Activated naive CD8-positive, alpha-beta T cell treated with anti-CD3 and anti-CD28 coated beads, Interleukin-2, amount 50 U/mL, for 24 hours (primary cell): Measurements from ENCODE around the gene SERPINB7.

Experiments used
- ATAC-seq: fragments of 150-1000 bp; cut with Tn5 transposase; one replicate; pipeline ENCODE4 v1.10.0; 2021
- DNase-seq: peaks from one replicate; pipeline ENCODE4 v3.0.0; 2021
- H3K27ac Mint-ChIP-seq: one replicate; pipeline ENCODE4 v1.8.0; 2021; ENCODE audit warnings: mild to moderate bottlenecking, mixed read lengths
- H3K27me3 Mint-ChIP-seq: one replicate; pipeline ENCODE4 v1.8.0; 2021; ENCODE audit warnings: mixed read lengths
- H3K36me3 Mint-ChIP-seq: one replicate; pipeline ENCODE4 v1.8.0; 2021; ENCODE audit warnings: low read depth, mixed read lengths
- H3K4me1 Mint-ChIP-seq: one replicate; pipeline ENCODE4 v1.8.0; 2021; ENCODE audit warnings: mixed read lengths
- H3K4me3 Mint-ChIP-seq: one replicate; pipeline ENCODE4 v1.8.0; 2021; ENCODE audit warnings: mild to moderate bottlenecking, moderate library complexity, mixed read lengths
- H3K9me3 Mint-ChIP-seq: one replicate; pipeline ENCODE4 v1.8.0; 2021; ENCODE audit warnings: mixed read lengths

SERPINB7 gene

DNA sequence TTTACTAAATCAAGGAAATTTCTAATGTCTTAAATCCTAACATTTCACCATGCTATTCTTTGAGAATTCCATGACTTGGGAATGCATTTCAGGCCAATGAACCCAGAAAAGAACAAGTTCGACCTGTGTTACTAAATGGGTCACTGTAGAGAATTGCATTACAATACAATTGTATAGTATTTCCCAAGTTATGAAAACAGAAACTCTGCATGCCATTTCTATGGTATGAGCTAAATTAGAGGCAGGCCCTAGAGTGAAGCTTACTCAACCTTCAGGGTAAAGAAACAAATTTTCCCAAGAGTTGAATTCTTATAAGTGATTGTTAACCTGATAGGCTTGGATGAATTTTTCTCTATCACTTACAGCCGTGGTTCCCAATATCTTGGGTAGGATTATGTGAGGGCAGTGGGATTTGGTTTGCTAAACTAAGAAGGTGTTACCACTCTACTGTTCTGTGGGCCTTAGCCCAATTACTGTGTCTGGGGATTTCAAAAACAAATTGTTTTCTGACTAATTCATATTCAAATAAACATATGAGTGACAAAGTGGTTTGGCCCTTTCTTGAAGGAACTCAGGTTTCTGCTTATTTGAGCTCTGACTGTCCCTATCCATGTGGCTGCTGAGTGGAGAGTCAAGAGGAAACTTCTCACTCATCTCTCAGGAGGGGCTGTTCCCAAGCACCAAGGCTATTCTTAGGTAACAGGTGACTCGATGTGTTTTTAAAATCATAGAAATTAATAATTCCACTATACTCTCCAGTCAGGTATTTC is 11.2 kb upstream of the SERPINB7 start:
- no peak for ATAC-seq
- H3K9me3 Mint-ChIP-seq = peaks cover 12% of the 10 kb centered on the region
- no peak for DNase-seq
- H3K4me3 Mint-ChIP-seq = no peak overlapping the region
- H3K4me1 Mint-ChIP-seq = no peaks in the 10 kb centered on the region
- H3K27me3 Mint-ChIP-seq = peaks cover 2% of the 10 kb centered on the region
- H3K27ac Mint-ChIP-seq = no peak overlapping the region
- no peaks in the 10 kb centered on the region for H3K36me3 Mint-ChIP-seq

DNA sequence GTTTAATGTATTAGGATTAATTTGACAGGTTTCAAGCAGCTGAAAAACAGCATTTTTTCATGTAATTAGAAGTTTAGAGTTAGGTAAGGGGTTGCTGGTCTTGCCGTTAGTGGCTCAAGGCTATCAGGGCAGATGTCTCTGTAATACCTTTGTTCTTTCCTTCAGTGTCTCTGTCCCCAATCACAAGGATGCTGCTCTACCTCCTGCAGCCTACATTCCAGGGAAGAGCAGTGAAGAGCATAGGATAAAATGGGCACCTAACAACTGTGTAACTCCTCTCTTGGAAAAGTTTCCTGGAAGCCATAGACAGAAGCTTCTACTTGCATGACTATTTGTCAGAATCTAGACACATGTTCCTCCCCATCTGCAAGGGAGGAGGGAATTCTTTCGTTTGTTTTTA is 9.4 kb upstream of the SERPINB7 start:
- H3K27ac Mint-ChIP-seq = no peak overlapping the region
- H3K36me3 Mint-ChIP-seq = no peaks in the 10 kb centered on the region
- no peak overlapping the region for H3K4me3 Mint-ChIP-seq
- no peak for ATAC-seq
- DNase-seq = no peak
- peaks cover 2% of the 10 kb centered on the region for H3K27me3 Mint-ChIP-seq
- H3K4me1 Mint-ChIP-seq = no peaks in the 10 kb centered on the region
- peaks cover 3% of the 10 kb centered on the region for H3K9me3 Mint-ChIP-seq

DNA sequence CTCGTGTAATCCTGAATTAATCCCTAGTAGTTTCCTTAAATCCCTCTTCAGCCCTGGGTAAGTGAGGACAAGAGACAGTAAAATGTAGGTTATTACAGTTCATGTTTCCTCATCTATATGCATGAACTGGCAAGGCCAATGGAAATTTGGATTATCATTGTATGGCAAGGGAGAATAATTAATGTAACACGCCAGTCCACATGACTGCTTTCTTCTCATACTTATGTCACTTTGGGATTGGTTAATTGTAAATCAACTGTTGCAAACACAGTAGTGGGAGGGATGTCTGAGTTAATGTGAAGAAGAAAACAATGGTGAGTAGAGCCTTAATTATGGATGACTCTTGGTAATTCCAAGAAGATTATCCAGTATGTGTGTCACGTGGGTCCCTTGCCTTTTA is 1.7 kb upstream of the SERPINB7 start:
- H3K36me3 Mint-ChIP-seq = no peaks in the 10 kb centered on the region
- no peaks in the 10 kb centered on the region for H3K9me3 Mint-ChIP-seq
- no peak overlapping the region for H3K27ac Mint-ChIP-seq
- H3K4me3 Mint-ChIP-seq = no peak overlapping the region
- H3K4me1 Mint-ChIP-seq = no peaks in the 10 kb centered on the region
- ATAC-seq = no peak
- DNase-seq = no peak
- H3K27me3 Mint-ChIP-seq = peaks cover 2% of the 10 kb centered on the region

DNA sequence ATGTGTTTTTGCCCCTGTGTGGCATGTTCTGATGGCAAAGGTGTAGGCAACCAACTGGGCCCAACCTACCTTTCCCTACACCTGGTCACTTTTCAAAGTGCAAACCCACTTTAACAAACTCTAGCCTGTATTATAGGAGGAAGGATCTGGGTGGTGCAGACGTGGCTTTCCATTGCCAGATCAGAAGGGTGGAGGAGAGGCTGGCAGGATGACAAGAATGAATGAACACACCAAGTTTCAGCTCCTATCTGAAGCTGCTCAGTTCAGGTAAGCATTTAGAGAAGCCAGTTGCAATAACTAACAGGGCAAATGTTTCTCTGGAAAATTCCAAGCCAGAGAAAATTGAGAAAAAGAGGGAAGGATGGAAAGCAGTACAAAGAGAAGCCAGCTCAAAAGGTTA is 707 bp upstream of the SERPINB7 start:
- Mint-ChIP-seq H3K27me3 (no peaks in the 10 kb centered on the region), H3K4me1 (no peaks in the 10 kb centered on the region), H3K4me3 (no peak overlapping the region), H3K9me3 (no peaks in the 10 kb centered on the region), H3K36me3 (no peaks in the 10 kb centered on the region), H3K27ac (no peak overlapping the region)
- ATAC-seq = no peak
- DNase-seq = no peak

DNA sequence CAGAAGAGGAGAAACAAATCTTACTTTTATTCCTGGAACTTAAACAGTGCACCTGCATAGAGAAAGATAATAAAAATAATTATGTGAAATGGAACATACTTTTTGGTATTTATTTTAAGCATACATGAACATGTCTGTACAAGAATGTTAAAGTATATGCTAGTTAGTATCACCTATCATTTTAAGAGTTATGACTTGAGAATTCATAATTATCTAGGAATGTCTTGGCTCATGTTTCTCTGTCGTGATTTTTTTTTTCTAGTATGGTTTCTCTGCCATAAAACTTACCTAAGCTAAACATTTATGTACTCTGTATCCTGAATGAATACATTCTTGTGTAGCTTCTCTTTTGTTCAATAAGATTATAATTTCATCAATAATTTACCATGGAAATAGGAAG is 4.2 kb downstream of the SERPINB7 start:
- no peak for ATAC-seq
- Mint-ChIP-seq H3K27me3 (peaks cover 3% of the 10 kb centered on the region), H3K4me1 (no peaks in the 10 kb centered on the region), H3K4me3 (no peak overlapping the region), H3K36me3 (no peaks in the 10 kb centered on the region), H3K27ac (no peak overlapping the region), H3K9me3 (no peaks in the 10 kb centered on the region)
- DNase-seq = no peak

DNA sequence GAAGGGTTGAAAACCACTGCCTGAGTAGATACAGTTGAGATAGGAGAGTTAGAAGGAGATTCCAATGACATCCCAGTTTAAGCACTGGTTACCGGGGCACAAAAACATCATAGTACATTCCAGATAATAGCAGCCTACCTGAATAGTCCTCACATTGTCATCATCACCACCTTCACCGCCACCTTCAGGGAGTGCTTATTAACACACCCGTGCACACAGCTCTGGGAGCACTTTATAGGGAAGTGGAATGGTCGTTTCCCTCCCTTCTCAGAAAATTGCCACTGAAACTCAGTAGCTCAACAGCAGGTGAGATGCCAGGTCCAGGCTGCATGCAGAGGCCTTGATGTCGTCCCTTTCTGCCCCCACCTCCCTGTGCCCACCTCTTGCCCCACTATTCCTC is 8.2 kb downstream of the SERPINB7 start:
- no peaks in the 10 kb centered on the region for H3K9me3 Mint-ChIP-seq
- peaks cover 4% of the 10 kb centered on the region for H3K27me3 Mint-ChIP-seq
- no peak overlapping the region for H3K4me3 Mint-ChIP-seq
- DNase-seq = no peak
- no peak overlapping the region for H3K27ac Mint-ChIP-seq
- no peak for ATAC-seq
- no peaks in the 10 kb centered on the region for H3K36me3 Mint-ChIP-seq
- H3K4me1 Mint-ChIP-seq = peaks cover 2% of the 10 kb centered on the region

DNA sequence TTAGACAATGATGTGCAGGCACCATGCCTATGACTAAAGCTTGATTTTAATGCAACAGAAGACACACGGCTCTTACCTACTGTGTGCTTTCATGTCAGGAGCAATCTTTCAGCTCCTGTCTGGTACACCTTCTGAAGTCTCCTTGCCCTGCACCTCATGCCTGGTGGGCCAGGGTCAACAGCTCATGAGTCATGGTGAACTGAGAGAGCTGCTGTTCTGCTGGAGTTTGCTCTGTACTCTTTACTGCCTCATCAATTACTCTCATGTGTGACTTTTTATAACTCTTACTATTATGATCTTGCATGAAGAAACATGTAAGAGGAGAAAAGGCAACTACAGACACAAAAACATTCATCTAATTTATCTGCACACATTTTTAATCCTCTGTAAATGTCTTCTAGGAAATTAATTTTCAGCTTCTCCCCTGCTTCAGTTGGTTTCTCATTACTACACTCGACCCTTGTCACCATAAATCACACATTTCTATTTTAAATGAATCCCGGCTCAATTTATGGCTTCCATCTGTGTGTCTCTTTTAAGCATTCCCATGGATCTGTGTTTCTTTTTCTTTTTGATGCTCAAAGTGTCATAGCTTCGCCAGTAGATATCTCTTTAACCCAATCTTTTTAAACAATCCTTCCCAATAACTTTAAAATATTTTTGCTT is 9.7 kb downstream of the SERPINB7 start:
- no peak overlapping the region for H3K4me3 Mint-ChIP-seq
- no peaks in the 10 kb centered on the region for H3K36me3 Mint-ChIP-seq
- H3K4me1 Mint-ChIP-seq = peaks cover 9% of the 10 kb centered on the region
- ATAC-seq = no peak
- DNase-seq = no peak
- no peak overlapping the region for H3K27ac Mint-ChIP-seq
- H3K9me3 Mint-ChIP-seq = no peaks in the 10 kb centered on the region
- peaks cover 4% of the 10 kb centered on the region for H3K27me3 Mint-ChIP-seq

DNA sequence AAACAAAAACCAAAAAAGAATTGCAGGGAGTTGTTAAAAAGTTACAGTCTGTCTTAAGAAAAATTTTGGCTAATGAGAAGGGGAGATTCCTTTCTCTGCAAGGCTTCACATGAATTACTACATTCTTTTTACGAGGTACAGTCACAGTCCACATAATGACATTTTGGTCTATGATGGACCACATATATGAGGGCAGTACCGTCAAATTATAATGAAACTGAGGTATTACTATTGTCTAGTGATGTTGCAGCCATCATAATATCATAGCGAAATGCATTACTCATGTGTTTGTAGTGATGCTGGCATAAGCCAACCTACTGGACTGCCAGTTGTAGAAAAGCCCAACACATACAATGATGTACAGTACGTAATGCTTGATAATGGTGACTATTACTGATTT is 12.5 kb downstream of the SERPINB7 start:
- ATAC-seq (no peak), DNase-seq (no peak)
- Mint-ChIP-seq H3K9me3 (no peaks in the 10 kb centered on the region), H3K4me3 (no peak overlapping the region), H3K36me3 (no peaks in the 10 kb centered on the region), H3K27ac (no peak overlapping the region), H3K4me1 (peaks cover 9% of the 10 kb centered on the region), H3K27me3 (peaks cover 2% of the 10 kb centered on the region)

DNA sequence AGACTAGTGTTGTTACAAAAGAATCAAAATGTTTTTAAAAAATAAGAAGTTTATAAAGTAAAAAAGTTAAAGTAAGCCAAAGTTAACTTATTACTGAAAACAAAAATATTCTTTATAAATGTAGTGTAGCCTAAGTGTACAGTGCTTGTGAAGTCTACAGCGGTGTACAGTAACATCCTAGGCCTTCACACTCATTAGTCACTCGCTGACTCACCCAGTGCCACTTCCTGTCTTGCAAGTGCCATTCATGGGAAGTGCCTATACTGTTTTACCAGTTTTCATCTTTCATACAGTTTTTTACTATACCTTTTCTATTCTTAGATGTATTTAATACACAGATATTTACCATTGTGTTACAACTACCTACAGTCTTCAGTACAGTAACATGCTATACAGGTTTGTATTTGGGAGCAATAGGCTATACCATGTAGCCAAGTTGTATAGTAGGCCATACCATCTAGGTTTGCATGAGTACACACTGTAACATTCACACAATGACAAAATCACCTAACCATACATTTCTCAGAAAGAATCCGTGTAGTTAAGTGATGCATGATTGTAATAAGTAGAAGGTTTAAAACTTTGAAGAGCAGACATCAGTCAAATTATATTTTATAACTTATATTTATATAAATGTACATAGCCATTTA is 13.4 kb downstream of the SERPINB7 start:
- Mint-ChIP-seq H3K27me3 (peaks cover 2% of the 10 kb centered on the region), H3K36me3 (no peaks in the 10 kb centered on the region), H3K4me3 (no peak overlapping the region), H3K9me3 (no peaks in the 10 kb centered on the region), H3K4me1 (peaks cover 9% of the 10 kb centered on the region), H3K27ac (no peak overlapping the region)
- DNase-seq (peak; percentile 54), ATAC-seq (peak; percentile 100)

DNA sequence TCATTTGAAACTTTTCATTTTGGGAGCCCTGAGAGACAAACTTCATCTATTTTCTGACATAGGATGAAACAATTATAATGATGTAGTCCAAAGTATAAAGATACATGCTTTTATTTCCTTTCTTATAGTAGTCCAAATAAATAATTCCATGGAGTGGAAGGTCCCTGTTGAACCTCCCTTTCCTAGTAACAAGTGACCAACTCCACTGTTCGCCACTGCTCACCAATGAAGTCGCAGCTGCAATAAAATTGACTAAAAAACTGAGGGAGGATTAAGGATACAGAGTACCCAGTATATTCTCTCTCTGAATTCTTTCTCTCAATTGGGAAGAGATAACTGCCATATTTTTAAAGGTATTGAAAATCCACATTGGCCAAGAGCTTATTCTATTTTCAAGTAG is 14.1 kb downstream of the SERPINB7 start:
- peaks cover 2% of the 10 kb centered on the region for H3K27me3 Mint-ChIP-seq
- no peaks in the 10 kb centered on the region for H3K9me3 Mint-ChIP-seq
- H3K4me1 Mint-ChIP-seq = peaks cover 9% of the 10 kb centered on the region
- no peak for DNase-seq
- H3K36me3 Mint-ChIP-seq = no peaks in the 10 kb centered on the region
- H3K4me3 Mint-ChIP-seq = no peak overlapping the region
- ATAC-seq = no peak
- no peak overlapping the region for H3K27ac Mint-ChIP-seq

DNA sequence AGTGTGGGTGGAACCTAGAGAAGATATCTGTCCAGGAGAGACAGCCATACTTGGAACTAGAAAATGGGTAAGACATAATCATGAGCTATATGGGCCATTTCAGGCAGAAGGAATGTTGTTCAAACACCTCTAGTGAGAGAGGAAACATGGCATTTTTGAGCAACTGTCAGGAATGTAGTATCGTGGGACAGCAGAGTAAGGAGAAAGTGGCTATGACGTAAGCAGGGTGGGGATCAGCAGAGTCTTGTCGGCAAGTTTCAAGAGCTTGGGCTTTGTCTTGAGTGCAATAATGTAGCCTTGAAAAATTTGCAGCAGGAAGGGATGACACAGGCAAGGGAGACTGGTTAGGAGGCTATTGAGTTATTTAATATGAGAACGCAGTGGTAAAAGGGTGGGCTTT is 20.4 kb downstream of the SERPINB7 start:
- H3K4me3 Mint-ChIP-seq = no peak overlapping the region
- ATAC-seq (no peak), DNase-seq (no peak)
- no peaks in the 10 kb centered on the region for H3K27me3 Mint-ChIP-seq
- H3K36me3 Mint-ChIP-seq = no peaks in the 10 kb centered on the region
- no peaks in the 10 kb centered on the region for H3K4me1 Mint-ChIP-seq
- H3K27ac Mint-ChIP-seq = no peak overlapping the region
- no peaks in the 10 kb centered on the region for H3K9me3 Mint-ChIP-seq

DNA sequence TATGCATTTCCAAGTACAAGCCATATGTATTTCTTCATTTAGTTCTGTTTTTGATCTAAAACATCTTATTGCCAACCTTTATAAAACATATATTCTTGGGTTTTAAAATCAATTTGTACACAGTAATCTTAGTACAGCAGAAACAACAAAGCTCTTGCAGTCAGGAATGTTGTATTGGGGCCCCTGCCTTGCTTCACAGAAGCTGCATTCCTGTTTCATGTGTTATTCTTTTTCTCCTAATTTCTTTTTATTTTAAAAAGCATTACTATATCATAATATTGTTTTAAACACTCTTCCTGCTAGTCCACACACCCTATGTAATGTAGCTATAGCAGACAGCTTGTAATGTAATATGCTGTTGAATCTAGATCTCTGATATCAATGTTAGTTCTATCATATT is 24.0 kb downstream of the SERPINB7 start:
- no peaks in the 10 kb centered on the region for H3K36me3 Mint-ChIP-seq
- no peak for ATAC-seq
- no peaks in the 10 kb centered on the region for H3K4me1 Mint-ChIP-seq
- no peaks in the 10 kb centered on the region for H3K9me3 Mint-ChIP-seq
- no peak overlapping the region for H3K27ac Mint-ChIP-seq
- no peaks in the 10 kb centered on the region for H3K27me3 Mint-ChIP-seq
- no peak overlapping the region for H3K4me3 Mint-ChIP-seq
- no peak for DNase-seq

DNA sequence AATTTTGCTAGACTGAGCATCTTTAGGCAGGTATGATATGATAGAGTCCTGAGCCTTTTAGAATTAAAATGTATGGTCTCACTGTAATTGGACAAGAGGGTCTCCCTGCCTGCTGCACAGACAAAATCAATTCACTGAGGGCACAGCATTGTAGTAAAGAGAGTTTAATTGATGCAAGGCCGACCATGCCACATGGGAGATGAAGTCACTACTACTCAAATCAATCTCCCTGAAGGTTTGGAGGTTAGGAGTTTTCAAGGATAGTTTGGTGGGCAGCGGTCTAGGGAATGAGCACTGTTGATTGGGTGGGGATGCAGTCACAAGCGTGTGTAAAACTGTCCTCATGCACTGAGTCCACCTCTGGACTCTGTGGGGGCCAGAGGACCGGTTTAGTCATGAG is 26.1 kb downstream of the SERPINB7 start:
- ATAC-seq = no peak
- peaks cover 2% of the 10 kb centered on the region for H3K27me3 Mint-ChIP-seq
- no peak overlapping the region for H3K27ac Mint-ChIP-seq

DNA sequence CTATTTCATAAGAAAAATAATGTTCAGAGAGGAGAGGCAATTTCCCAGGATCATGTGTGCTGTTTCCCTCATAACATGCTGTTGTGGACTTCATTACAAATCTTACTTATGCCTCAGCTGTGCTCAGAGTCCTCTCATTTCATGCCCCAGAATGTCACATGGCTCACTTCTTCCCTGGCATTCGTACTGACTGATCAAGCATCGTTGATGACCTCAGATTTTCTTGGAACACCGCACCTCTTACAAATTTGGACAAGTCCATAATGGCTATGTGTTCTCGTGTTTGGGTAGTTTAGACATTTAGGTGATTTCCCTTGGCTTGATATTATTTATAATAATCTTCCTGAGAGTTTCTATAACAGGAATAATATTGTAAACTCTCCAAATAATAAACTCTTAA is 32.9 kb downstream of the SERPINB7 start:
- H3K27ac Mint-ChIP-seq = no peak overlapping the region
- no peaks in the 10 kb centered on the region for H3K4me1 Mint-ChIP-seq
- no peak overlapping the region for H3K4me3 Mint-ChIP-seq
- H3K9me3 Mint-ChIP-seq = no peaks in the 10 kb centered on the region
- DNase-seq = no peak
- peaks cover 9% of the 10 kb centered on the region for H3K27me3 Mint-ChIP-seq
- no peaks in the 10 kb centered on the region for H3K36me3 Mint-ChIP-seq
- no peak for ATAC-seq

More for the DNA sequence above, 26.1 kb downstream of the SERPINB7 start:
- no peaks in the 10 kb centered on the region for H3K9me3 Mint-ChIP-seq
- H3K4me3 Mint-ChIP-seq = no peak overlapping the region
- no peaks in the 10 kb centered on the region for H3K36me3 Mint-ChIP-seq
- DNase-seq = no peak
- no peaks in the 10 kb centered on the region for H3K4me1 Mint-ChIP-seq

DNA sequence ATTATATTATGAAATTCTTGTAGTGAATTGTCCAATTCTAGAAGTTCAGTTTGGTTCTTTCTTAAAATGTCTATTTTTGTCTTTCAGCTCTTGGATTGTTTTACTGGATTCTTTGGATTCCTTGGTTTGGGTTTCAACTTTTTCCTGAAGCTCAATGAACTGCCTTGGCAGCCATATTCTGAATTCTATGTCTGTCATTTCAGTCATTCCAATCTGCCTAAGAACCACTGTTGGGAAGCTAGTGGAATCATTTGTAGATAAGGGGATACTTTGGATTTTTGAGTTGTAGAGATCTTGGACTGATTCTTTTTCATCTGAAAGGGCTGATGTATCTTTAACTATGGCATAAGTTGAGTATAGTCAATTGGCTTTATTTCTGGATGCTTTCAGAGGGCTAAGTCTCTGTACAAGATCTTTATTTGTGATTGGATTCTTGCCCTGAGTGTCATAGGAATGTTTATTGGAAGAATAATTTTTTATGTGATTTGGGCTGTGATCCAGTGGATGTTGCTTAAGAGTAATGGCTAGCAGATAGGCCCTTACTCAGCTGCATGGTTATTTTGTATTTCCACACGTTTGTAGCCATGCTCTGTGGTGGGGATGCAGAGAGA is 42.3 kb downstream of the SERPINB7 start:
- Mint-ChIP-seq H3K4me3 (no peak overlapping the region), H3K9me3 (peaks cover 21% of the 10 kb centered on the region), H3K36me3 (no peaks in the 10 kb centered on the region), H3K27ac (no peak overlapping the region), H3K27me3 (peaks cover 10% of the 10 kb centered on the region), H3K4me1 (peaks cover 3% of the 10 kb centered on the region)
- ATAC-seq (no peak), DNase-seq (no peak)
